H1 (cell line): Measurements from ENCODE around the gene SLC35F1. TPM values are rescaled to one million over a fixed set of nuclear protein-coding genes. Genes with fewer than 3 reads are reported as not detected.

Experiments used
- CTCF ChIA-PET: fragments of 300-600 bp; sonication (Branson Sonifier 250); formaldehyde crosslinking; loops from one replicate; lab custom pipeline; 2021; ENCODE audit not compliant: partially characterized antibody; lab: Charles Lee
- POLR2A ChIA-PET: fragments of 300-600 bp; sonication (Branson Sonifier 250); formaldehyde crosslinking; loops from one replicate; lab custom pipeline; 2021; ENCODE audit warnings: inconsistent platforms; ENCODE audit not compliant: partially characterized antibody; lab: Charles Lee
- DNase-seq, 2 experiments: peaks; one replicate each; pipeline versions ENCODE4 v3.0.0 to v3.0.0-alpha.2; 2010 to 2022; ENCODE audit warnings: low spot score in 2 of 2, low read depth in 1 of 2, mixed read lengths in 1 of 2
- FAIRE-seq: peaks from 2 replicates; lab custom pipeline; 2011; peaks lifted over from hg19 to GRCh38; lab: Jason Lieb, UNC
- H2AFZ ChIP-seq: 2 replicates; pipeline ENCODE4 v1.8.1; 2012; ENCODE audit warnings: low read length, inconsistent platforms
- H2AK5ac ChIP-seq: 2 replicates; pipeline ENCODE4 v1.6.1; 2013; ENCODE audit warnings: low read depth, low read length
- H2BK120ac ChIP-seq: replicated peaks from 2 replicates; pipeline ENCODE3; 2013; ENCODE audit warnings: low read depth, low read length, inconsistent platforms
- H2BK12ac ChIP-seq: 2 replicates; pipeline ENCODE4 v1.6.1; 2013; ENCODE audit warnings: low read depth, low read length
- H2BK15ac ChIP-seq: 2 replicates; pipeline ENCODE4 v1.6.1; 2013; ENCODE audit warnings: low read length
- H2BK20ac ChIP-seq: 2 replicates; pipeline ENCODE4 v1.6.1; 2013; ENCODE audit warnings: low read length
- H2BK5ac ChIP-seq: 2 replicates; pipeline ENCODE4 v1.6.1; 2013; ENCODE audit warnings: low read depth, low read length
- H3K14ac ChIP-seq: 2 replicates; pipeline ENCODE4 v1.6.1; 2013; ENCODE audit warnings: inconsistent platforms; ENCODE audit not compliant: insufficient read length
- H3K18ac ChIP-seq: 2 replicates; pipeline ENCODE4 v1.6.1; 2013; ENCODE audit warnings: low read length; ENCODE audit errors: extremely low read depth
- H3K23ac ChIP-seq: 2 replicates; pipeline ENCODE4 v1.6.1; 2013; ENCODE audit warnings: inconsistent platforms; ENCODE audit not compliant: insufficient read length
- H3K23me2 ChIP-seq: 2 replicates; pipeline ENCODE4 v1.6.1; 2013; ENCODE audit warnings: low read depth, low read length
- H3K27ac ChIP-seq: 2 replicates; pipeline ENCODE4 v1.6.1; 2011; ENCODE audit warnings: low read depth, low read length, inconsistent platforms
- H3K27me3 ChIP-seq, 4 experiments: replicated peaks in 1 of 4; 1 replicate in 1 of 4; 2 replicates in 3 of 4; pipeline versions ENCODE4 v1.6.1 to v1.8.1; 2011 to 2013; ENCODE audit warnings: low read length in 3 of 4, mild to moderate bottlenecking in 3 of 4, inconsistent platforms in 2 of 4, mixed read lengths in 2 of 4, moderate library complexity in 1 of 4; ENCODE audit not compliant: control insufficient read depth in 3 of 4, insufficient read depth in 3 of 4; ENCODE audit errors: extremely low read depth in 1 of 4
- H3K36me3 ChIP-seq, 4 experiments: 2 replicates each; pipeline versions ENCODE4 v1.6.1 to v1.8.1; 2011 to 2013; ENCODE audit warnings: mild to moderate bottlenecking in 4 of 4, low read length in 3 of 4, moderate library complexity in 2 of 4, control low read depth in 1 of 4, inconsistent platforms in 1 of 4; ENCODE audit not compliant: insufficient read depth in 4 of 4, control insufficient read depth in 2 of 4
- H3K4ac ChIP-seq: replicated peaks from 2 replicates; pipeline ENCODE3; 2013; ENCODE audit warnings: low read length, low read depth, mixed read lengths, inconsistent platforms; ENCODE audit not compliant: insufficient read length
- H3K4me1 ChIP-seq, 4 experiments: replicated peaks in 1 of 4; 1 replicate in 1 of 4; 2 replicates in 3 of 4; pipeline versions ENCODE4 v1.6.1 to v1.8.1; 2011 to 2013; ENCODE audit warnings: low read length in 3 of 4, inconsistent platforms in 2 of 4, mixed read lengths in 1 of 4; ENCODE audit not compliant: insufficient read depth in 4 of 4, control insufficient read depth in 3 of 4
- H3K4me2 ChIP-seq, 2 experiments: 2 replicates each; pipeline versions ENCODE4 v1.6.1 to v1.8.1; 2011 to 2013; ENCODE audit warnings: low read depth in 2 of 2, low read length in 2 of 2, control low read depth in 1 of 2, inconsistent platforms in 1 of 2, mild to moderate bottlenecking in 1 of 2; ENCODE audit not compliant: insufficient read depth in 1 of 2
- H3K4me3 ChIP-seq, 4 experiments: fragments of 200-600, 300-600 bp in 1 of 4; sonication (generic), shearing (Covaris generic), sonication (Bioruptor Twin) in 1 of 4; 2 replicates each; pipeline versions ENCODE4 v1.5.1 to v1.8.1; 2011 to 2016; ENCODE audit warnings: low read length in 4 of 4, low read depth in 3 of 4, control low read depth in 2 of 4, inconsistent platforms in 2 of 4, mild to moderate bottlenecking in 2 of 4, mixed read lengths in 1 of 4, moderate library complexity in 1 of 4; ENCODE audit not compliant: insufficient read depth in 2 of 4; ENCODE audit errors: extremely low read depth in 1 of 4
- H3K56ac ChIP-seq: replicated peaks from 2 replicates; pipeline ENCODE3; 2013; ENCODE audit warnings: low read depth, mild to moderate bottlenecking, mixed read lengths, low read length, inconsistent platforms; ENCODE audit not compliant: insufficient read length
- H3K79me1 ChIP-seq: 2 replicates; pipeline ENCODE4 v1.6.1; 2013; ENCODE audit warnings: low read depth, low read length, control low read depth
- H3K79me2 ChIP-seq, 2 experiments: 2 replicates each; pipeline versions ENCODE4 v1.6.1 to v1.8.1; 2012 to 2013; ENCODE audit warnings: low read length in 2 of 2, mild to moderate bottlenecking in 2 of 2, inconsistent platforms in 1 of 2; ENCODE audit not compliant: insufficient read depth in 2 of 2, control insufficient read depth in 1 of 2
- H3K9ac ChIP-seq, 4 experiments: replicated peaks in 1 of 4; 1 replicate in 1 of 4; 2 replicates in 3 of 4; pipeline versions ENCODE4 v1.6.1 to v1.8.1; 2011 to 2013; ENCODE audit warnings: low read depth in 3 of 4, low read length in 3 of 4, control low read depth in 2 of 4, mild to moderate bottlenecking in 2 of 4, moderate library complexity in 2 of 4, inconsistent platforms in 1 of 4; ENCODE audit errors: extremely low read depth in 1 of 4
- H3K9me3 ChIP-seq, 2 experiments: 2 replicates each; pipeline versions ENCODE4 v1.6.1 to v1.8.1; 2012 to 2013; ENCODE audit warnings: mild to moderate bottlenecking in 2 of 2, moderate library complexity in 2 of 2, control low read depth in 1 of 2, inconsistent platforms in 1 of 2, low read depth in 1 of 2, low read length in 1 of 2, mixed read lengths in 1 of 2; ENCODE audit not compliant: insufficient read depth in 2 of 2
- H4K20me1 ChIP-seq, 2 experiments: replicated peaks in 1 of 2; 2 replicates each; pipeline versions ENCODE3 to v1.8.1; 2011 to 2013; ENCODE audit warnings: inconsistent platforms in 2 of 2, low read length in 2 of 2, mild to moderate bottlenecking in 1 of 2; ENCODE audit not compliant: insufficient read depth in 2 of 2, control insufficient read depth in 1 of 2
- H4K5ac ChIP-seq: 2 replicates; pipeline ENCODE4 v1.6.1; 2013; ENCODE audit warnings: low read length, low read depth, mixed read lengths, inconsistent platforms; ENCODE audit not compliant: insufficient read length
- H4K8ac ChIP-seq: 2 replicates; pipeline ENCODE4 v1.8.0; 2013; ENCODE audit warnings: mild to moderate bottlenecking, moderate library complexity, low read length, inconsistent platforms; ENCODE audit not compliant: insufficient read depth; ENCODE audit errors: extremely low read depth
- H4K91ac ChIP-seq: replicated peaks from 2 replicates; pipeline ENCODE3; 2013; ENCODE audit warnings: low read length, mixed read lengths, inconsistent platforms; ENCODE audit not compliant: insufficient read length
- CBX5 ChIP-seq: fragments of 300-800, 300-1000 bp; sonication (generic); IDR thresholded peaks from 2 replicates; pipeline ENCODE4 v1.7.1; 2016; ENCODE audit warnings: antibody characterized with exemption, low read length, low read depth
- KDM1A ChIP-seq: fragments of 200-600, 300-600 bp; sonication (generic); IDR thresholded peaks from 2 replicates; pipeline ENCODE4 v1.7.1; 2016; ENCODE audit warnings: mild to moderate bottlenecking, low read length, borderline replicate concordance
- SAP30 ChIP-seq: fragments of 300-600 bp; sonication (generic); IDR thresholded peaks from 2 replicates; pipeline ENCODE4 v1.7.1; 2012; ENCODE audit warnings: low read length, moderate library complexity, mild to moderate bottlenecking, inconsistent platforms; ENCODE audit not compliant: insufficient read depth, insufficient replicate concordance
- SIX5 ChIP-seq: IDR thresholded peaks from 2 replicates; pipeline ENCODE4 v1.6.1; 2011; ENCODE audit warnings: mild to moderate bottlenecking, low read depth, low read length
- SRF ChIP-seq: IDR thresholded peaks from 2 replicates; pipeline ENCODE4 v1.6.1; 2011; ENCODE audit warnings: mild to moderate bottlenecking, low read depth, low read length, moderate library complexity
- YY1 ChIP-seq: IDR thresholded peaks from 2 replicates; pipeline ENCODE4 v1.6.1; 2011; ENCODE audit warnings: low read depth, mild to moderate bottlenecking, low read length
- ZNF274 ChIP-seq: IDR thresholded peaks from 2 replicates; pipeline ENCODE4 v1.7.0; 2012; ENCODE audit warnings: low read length, borderline replicate concordance; ENCODE audit errors: extremely low read depth
- WGBS, 2 experiments: shearing (Covaris generic) in 1 of 2; methylation state at CpG; one replicate each; pipeline versions ENCODE4 v1.1.6 to v1.1.7; 2013 to 2015; ENCODE audit warnings: low lambda C conversion rate in 2 of 2, mixed read lengths in 2 of 2, inconsistent platforms in 1 of 2, low coverage in 1 of 2, missing lambda C conversion rate in 1 of 2; ENCODE audit not compliant: insufficient replicate concordance in 2 of 2, insufficient coverage in 1 of 2, insufficient read length in 1 of 2; ENCODE audit errors: extremely low coverage in 1 of 2, missing lambda C conversion rate in 1 of 2; 5-methylcytosine and 5-hydroxymethylcytosine counted together
- polyA plus RNA-seq, 7 experiments: library from polyadenylated mRNA; depleted of rRNA in 3 of 7; stranded (reverse) in 5 of 7; unstranded in 2 of 7; fragments of >200 nt in 5 of 7; fragments of 200-250 nt in 2 of 7; gene quantifications; 1 replicate in 5 of 7; 2 replicates in 1 of 7; 4 replicates in 1 of 7; pipeline versions ENCODE4 v1.2.1 to v1.2.3, GENCODE V29; 2011 to 2013; ENCODE audit warnings: missing spikeins in 2 of 7, mixed read lengths in 2 of 7
- total RNA-seq: library from RNA; stranded (reverse); fragmentation: NEBNext Ultra II Directional; extraction: Animal tissue kit (Norgen Biotek cat#: 25700); gene quantifications from 2 replicates; pipeline ENCODE4 v1.2.1, GENCODE V29; 2021

Gene SLC35F1
- total and polyA plus RNA-seq, 2 of the 8 experiments (the other 6 are each of a cell fraction or from before 2014, with no cell fraction given): 7.0 to 10.0 TPM

- no peaks in the 10 kb centered on the region; the same call in 1 of the 2 replicates for H3K79me1 ChIP-seq
- DNase-seq: no peak
- H2AFZ ChIP-seq: no peak overlapping the region
- H3K23ac ChIP-seq: no peak overlapping the region
- 84% methylated on average over 8 of the region's 8 CpGs; no CpG with 5 or more reads in 1 of the 2 experiments for WGBS, 2 experiments
- no peak overlapping the region for H2BK20ac ChIP-seq
- H3K14ac ChIP-seq: no peak overlapping the region
- H3K4me3 ChIP-seq: no peak overlapping the region
- no peaks in the 10 kb centered on the region for H3K23me2 ChIP-seq
- TF ChIP-seq SIX5 (no peak), YY1 (no peak), KDM1A (no peak), SAP30 (no peak), CBX5 (no peak), ZNF274 (no peak), SRF (no peak)
- no peak overlapping the region for H4K8ac ChIP-seq
- H3K36me3 ChIP-seq: no peaks in the 10 kb centered on the region
- no peaks in the 10 kb centered on the region for H4K20me1 ChIP-seq
- no peak overlapping the region for H4K5ac ChIP-seq
- H2BK15ac ChIP-seq: no peak overlapping the region
- H3K79me2 ChIP-seq: no peaks in the 10 kb centered on the region
- H3K4me2 ChIP-seq: no peak overlapping the region
- no peak overlapping the region for H4K91ac ChIP-seq
- ChIA-PET CTCF (interaction anchor here (0.8 kb wide), 1 partner anchor 14 kb away, joined by 4 read pairs; no protein-coding TSS in a partner anchor), POLR2A (no interaction called here)
- H2AK5ac ChIP-seq: no peak overlapping the region
- no peak overlapping the region for H3K4ac ChIP-seq
- H3K9me3 ChIP-seq: no peaks in the 10 kb centered on the region
- H3K4me1 ChIP-seq: no peaks in the 10 kb centered on the region
- no peak for FAIRE-seq
- no peak overlapping the region for H2BK120ac ChIP-seq
- no peak overlapping the region for H3K18ac ChIP-seq
- H3K27me3 ChIP-seq: no peaks in the 10 kb centered on the region
- no peak overlapping the region for H3K27ac ChIP-seq
- H2BK5ac ChIP-seq: no peak overlapping the region
- no peak overlapping the region for H3K56ac ChIP-seq
- H2BK12ac ChIP-seq: no peak overlapping the region
- H3K9ac ChIP-seq: no peak overlapping the region
Measured at GRCh38 chr6:118298476-118299427, 391.7 kb downstream of the SLC35F1 start.
